OCI-LY7 (cell line): Measurements from ENCODE around the gene PLXNB1.

Experiments
- EZH2phosphoT487 ChIP-seq: fragments of 200-600 bp; sonication (generic); IDR thresholded peaks from 2 replicates; pipeline ENCODE4 v1.6.1; 2018; ENCODE audit warnings: low read depth, borderline replicate concordance, mild to moderate bottlenecking, mixed run types, antibody characterized with exemption, low read length, moderate library complexity, mixed read lengths
- TF ChIP-seq, protein P1 (sequence below): fragments of 200-600 bp; sonication (generic); conservative IDR thresholded peaks from 2 replicates; pipeline ENCODE4 v1.5.1; 2014; ENCODE audit warnings: mild to moderate bottlenecking, antibody characterized with exemption, low read length, moderate library complexity, mixed read lengths

- TF ChIP-seq, protein P1, sequence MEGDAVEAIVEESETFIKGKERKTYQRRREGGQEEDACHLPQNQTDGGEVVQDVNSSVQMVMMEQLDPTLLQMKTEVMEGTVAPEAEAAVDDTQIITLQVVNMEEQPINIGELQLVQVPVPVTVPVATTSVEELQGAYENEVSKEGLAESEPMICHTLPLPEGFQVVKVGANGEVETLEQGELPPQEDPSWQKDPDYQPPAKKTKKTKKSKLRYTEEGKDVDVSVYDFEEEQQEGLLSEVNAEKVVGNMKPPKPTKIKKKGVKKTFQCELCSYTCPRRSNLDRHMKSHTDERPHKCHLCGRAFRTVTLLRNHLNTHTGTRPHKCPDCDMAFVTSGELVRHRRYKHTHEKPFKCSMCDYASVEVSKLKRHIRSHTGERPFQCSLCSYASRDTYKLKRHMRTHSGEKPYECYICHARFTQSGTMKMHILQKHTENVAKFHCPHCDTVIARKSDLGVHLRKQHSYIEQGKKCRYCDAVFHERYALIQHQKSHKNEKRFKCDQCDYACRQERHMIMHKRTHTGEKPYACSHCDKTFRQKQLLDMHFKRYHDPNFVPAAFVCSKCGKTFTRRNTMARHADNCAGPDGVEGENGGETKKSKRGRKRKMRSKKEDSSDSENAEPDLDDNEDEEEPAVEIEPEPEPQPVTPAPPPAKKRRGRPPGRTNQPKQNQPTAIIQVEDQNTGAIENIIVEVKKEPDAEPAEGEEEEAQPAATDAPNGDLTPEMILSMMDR: no peak
- no peak for TF ChIP-seq EZH2phosphoT487
Measured at GRCh38 chr3:48441940-48442339, 12.1 kb upstream of the PLXNB1 start.
